ENCODE data around the gene KCNIP4.

KCNIP4 gene

GRCh38 chr4:21826071-21826470 is 122.5 kb downstream of the KCNIP4 start:
- TF ChIP-seq, protein P1, sequence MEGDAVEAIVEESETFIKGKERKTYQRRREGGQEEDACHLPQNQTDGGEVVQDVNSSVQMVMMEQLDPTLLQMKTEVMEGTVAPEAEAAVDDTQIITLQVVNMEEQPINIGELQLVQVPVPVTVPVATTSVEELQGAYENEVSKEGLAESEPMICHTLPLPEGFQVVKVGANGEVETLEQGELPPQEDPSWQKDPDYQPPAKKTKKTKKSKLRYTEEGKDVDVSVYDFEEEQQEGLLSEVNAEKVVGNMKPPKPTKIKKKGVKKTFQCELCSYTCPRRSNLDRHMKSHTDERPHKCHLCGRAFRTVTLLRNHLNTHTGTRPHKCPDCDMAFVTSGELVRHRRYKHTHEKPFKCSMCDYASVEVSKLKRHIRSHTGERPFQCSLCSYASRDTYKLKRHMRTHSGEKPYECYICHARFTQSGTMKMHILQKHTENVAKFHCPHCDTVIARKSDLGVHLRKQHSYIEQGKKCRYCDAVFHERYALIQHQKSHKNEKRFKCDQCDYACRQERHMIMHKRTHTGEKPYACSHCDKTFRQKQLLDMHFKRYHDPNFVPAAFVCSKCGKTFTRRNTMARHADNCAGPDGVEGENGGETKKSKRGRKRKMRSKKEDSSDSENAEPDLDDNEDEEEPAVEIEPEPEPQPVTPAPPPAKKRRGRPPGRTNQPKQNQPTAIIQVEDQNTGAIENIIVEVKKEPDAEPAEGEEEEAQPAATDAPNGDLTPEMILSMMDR (IDR thresholded peaks at IDR 0.05), result no peak

GRCh38 chr4:21819086-21819485 is 129.5 kb downstream of the KCNIP4 start:
- Mint-ChIP-seq H3K36me3 (ENCODE audit: low read depth) (no peaks in the 10 kb centered on the region), H3K27ac (no peak overlapping the region), H3K27me3 (ENCODE audit: low read depth, poor library complexity) (no peaks in the 10 kb centered on the region), H3K4me3 (no peak overlapping the region), H3K9me3 (peaks cover 32% of the 10 kb centered on the region), H3K4me1 (no peaks in the 10 kb centered on the region)
- no peak for DNase-seq
- TF ChIP-seq, protein P1 (IDR thresholded peaks at IDR 0.05), result no peak

More at GRCh38 chr4:21826071-21826470, 122.5 kb downstream of the KCNIP4 start:
- H3K4me3 Mint-ChIP-seq, result no peak overlapping the region
- H3K9me3 Mint-ChIP-seq, result no peaks in the 10 kb centered on the region
- DNase-seq, result no peak
- no peak overlapping the region for H3K27ac Mint-ChIP-seq
- H3K36me3 Mint-ChIP-seq (ENCODE audit: low read depth), result no peaks in the 10 kb centered on the region
- H3K27me3 Mint-ChIP-seq (ENCODE audit: low read depth, poor library complexity), result no peaks in the 10 kb centered on the region
- H3K4me1 Mint-ChIP-seq, result no peaks in the 10 kb centered on the region

DNA sequence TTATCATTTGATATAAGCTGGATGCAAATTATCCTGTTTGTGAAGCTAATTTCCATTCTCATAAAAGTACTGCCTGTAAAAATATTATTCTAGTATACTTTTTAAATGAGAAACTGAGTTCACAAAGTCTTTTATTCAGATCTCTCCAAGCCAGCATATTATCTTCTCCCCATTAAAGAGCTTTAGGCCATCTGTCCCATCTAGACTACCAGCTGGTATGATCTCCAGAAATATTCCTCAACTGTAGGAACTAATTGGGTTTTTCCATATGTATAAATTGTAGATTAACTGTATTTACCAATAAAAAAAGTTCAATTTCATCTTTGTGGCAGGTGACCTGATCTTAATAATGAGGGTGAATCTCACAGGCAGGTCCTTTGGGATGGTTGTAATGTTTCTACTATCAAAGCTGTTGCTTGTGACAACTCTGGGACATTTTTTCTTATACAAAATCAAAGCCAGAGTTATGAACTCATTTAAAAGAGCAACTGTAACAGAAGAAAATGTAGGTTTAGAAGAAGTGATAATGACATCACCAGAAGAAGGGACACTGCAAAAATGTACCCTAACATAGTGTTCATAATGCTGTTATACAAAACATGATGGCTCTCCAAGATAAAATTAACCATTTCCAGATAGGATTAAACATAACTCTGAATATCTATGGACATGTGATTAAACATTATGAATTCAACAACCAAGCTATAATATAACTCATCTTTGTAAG is 132.8 kb downstream of the KCNIP4 start:
- Mint-ChIP-seq H3K27me3 (ENCODE audit: low read depth, poor library complexity) (no peaks in the 10 kb centered on the region), H3K36me3 (ENCODE audit: low read depth) (no peaks in the 10 kb centered on the region), H3K4me1 (no peaks in the 10 kb centered on the region), H3K4me3 (no peak overlapping the region), H3K9me3 (peaks cover 32% of the 10 kb centered on the region), H3K27ac (no peak overlapping the region)
- TF ChIP-seq, protein P1 (IDR thresholded peaks at IDR 0.05), result no peak
- DNase-seq, result no peak

DNA sequence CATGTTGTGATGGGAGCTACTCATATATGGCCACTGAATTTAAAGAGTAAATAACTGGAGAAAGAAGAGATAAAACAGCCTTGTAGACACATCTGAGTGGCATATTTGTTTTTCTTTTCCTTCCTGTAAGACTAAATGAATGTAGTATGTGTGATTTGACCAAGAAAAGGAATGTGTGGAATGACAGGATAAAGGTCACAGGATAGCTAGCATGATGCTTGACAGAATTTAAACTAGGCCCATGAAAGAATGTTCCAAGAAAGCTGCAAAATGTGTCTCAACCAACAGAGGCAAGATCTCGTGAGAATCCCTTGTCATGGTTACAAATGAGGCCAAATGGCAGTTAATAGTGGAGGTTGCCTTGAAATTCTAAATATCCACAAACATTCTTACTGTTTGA is 137.0 kb downstream of the KCNIP4 start:
- H3K27me3 Mint-ChIP-seq (ENCODE audit: low read depth, poor library complexity), result no peaks in the 10 kb centered on the region
- H3K27ac Mint-ChIP-seq, result no peak overlapping the region
- DNase-seq, result no peak
- peaks cover 5% of the 10 kb centered on the region for H3K9me3 Mint-ChIP-seq
- no peak overlapping the region for H3K4me3 Mint-ChIP-seq
- H3K36me3 Mint-ChIP-seq (ENCODE audit: low read depth), result no peaks in the 10 kb centered on the region
- no peaks in the 10 kb centered on the region for H3K4me1 Mint-ChIP-seq
- TF ChIP-seq, protein P1 (IDR thresholded peaks at IDR 0.05), result no peak

- H3K27ac Mint-ChIP-seq, result no peak overlapping the region
- no peak for DNase-seq
- no peak overlapping the region for H3K4me3 Mint-ChIP-seq
- no peaks in the 10 kb centered on the region for H3K9me3 Mint-ChIP-seq
- H3K27me3 Mint-ChIP-seq (ENCODE audit: low read depth, poor library complexity), result no peaks in the 10 kb centered on the region
- TF ChIP-seq, protein P1 (IDR thresholded peaks at IDR 0.05), result no peak
- H3K36me3 Mint-ChIP-seq (ENCODE audit: low read depth), result no peaks in the 10 kb centered on the region
- H3K4me1 Mint-ChIP-seq, result no peaks in the 10 kb centered on the region
Measured at GRCh38 chr4:21806991-21807390, 141.6 kb downstream of the KCNIP4 start.

DNA sequence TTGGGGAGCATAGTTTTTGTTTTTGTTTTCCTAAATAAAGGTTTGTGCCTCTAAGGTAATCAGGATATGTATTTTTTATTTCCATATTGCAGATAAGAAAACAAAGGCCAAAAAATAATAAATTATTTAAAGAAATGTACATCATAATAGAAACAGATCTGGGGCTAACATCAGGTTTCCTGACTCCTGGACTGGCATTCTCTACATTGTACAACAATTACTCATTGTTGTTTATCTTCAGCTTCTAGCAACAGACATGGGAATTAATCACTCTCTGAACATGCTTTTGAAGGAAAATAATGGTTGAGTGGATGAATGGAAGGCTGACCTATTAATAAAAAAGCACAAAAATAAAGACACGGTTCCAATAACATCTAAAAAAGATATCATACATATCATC is 146.2 kb downstream of the KCNIP4 start:
- H3K4me1 Mint-ChIP-seq, result no peaks in the 10 kb centered on the region
- H3K4me3 Mint-ChIP-seq, result no peak overlapping the region
- no peak overlapping the region for H3K27ac Mint-ChIP-seq
- H3K27me3 Mint-ChIP-seq (ENCODE audit: low read depth, poor library complexity), result no peaks in the 10 kb centered on the region
- H3K9me3 Mint-ChIP-seq, result no peaks in the 10 kb centered on the region
- no peaks in the 10 kb centered on the region for H3K36me3 Mint-ChIP-seq (ENCODE audit: low read depth)
- TF ChIP-seq, protein P1 (IDR thresholded peaks at IDR 0.05), result no peak
- no peak for DNase-seq

Data from nephron progenitor cell (in vitro differentiated cells).